Measurements from ENCODE around the gene LRRC23. TPM values are rescaled to one million over a fixed set of nuclear protein-coding genes. Genes with fewer than 3 reads are reported as not detected.

LRRC23 gene
- total and polyA plus RNA-seq, 2 donors (not counting 1 experiment from before 2014, with no cell fraction given): 5.3 to 14.4 TPM

DNA sequence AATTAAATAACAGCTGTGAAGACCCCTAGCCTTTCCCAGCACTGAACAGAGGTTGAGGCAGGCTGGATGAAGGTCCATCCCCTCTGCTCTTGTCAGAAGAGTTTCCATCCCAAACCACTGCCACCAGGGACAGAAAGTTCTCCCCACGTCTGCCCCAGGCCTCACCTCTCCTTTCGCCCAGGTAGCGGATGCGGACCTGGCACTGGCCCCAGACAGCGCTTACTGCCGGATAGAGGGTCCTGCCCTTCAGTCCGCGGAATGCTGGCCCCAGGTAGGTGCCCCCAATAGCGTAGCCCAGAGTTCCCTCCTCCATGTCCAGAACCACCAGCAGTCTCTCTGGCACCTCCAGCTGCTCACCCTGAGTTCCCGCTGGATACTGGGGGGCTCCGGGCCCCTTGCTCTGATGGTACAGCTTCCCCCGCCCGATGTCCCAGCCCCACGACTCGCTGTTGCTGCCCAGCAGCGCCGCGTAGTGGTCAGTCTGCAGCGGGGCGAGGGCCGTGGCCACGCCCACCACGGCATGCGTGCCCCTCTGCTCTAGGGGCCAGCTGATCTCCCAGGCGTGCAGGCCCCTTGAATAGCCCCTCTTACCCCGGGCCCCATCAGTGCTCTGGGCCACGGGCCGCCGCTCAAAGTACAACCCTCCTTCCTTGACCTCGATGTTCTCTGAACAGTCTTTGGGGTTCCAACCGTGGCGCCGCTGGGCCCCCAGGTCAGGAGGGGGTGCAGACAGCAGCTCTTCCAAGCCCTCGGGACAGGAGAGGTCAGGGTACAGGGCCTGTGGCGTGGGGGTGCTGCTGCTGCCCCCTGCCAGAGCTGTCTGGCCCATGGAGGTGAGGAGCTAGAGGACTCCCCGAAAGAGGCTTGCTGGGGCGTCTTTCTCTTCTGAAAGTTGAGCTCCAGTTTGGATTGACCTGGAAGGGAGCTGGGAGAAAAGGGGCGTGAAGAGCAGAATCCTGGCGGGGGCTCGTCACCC lies 32.3 kb upstream of the LRRC23 start:
- no peaks in the 10 kb centered on the region for H3K27me3 ChIP-seq (replicated peaks in 1 of 4; ENCODE audit: control extremely low read depth in 1 of 4, control insufficient read depth in 3 of 4, insufficient read depth in 4 of 4, low read length in 3 of 4)
- H3K4me1 Mint-ChIP-seq: peaks cover 45% of the 10 kb centered on the region
- peak overlapping the region; percentile 93 for H3K27ac Mint-ChIP-seq
- POLR2A ChIA-PET: interaction anchor here (0.5 to 2.7 kb wide), 20 partner anchors 19 to 238 kb away, joined by 3 to 30 read pairs (median 6); partner anchors contain the start of genes C12orf57, CDCA3, COPS7A and LRRC23
- H3K4me2 ChIP-seq (replicated peaks; ENCODE audit: low read depth, low read length, poor library complexity, severe bottlenecking): peak overlapping the region; percentile 97
- no peaks in the 10 kb centered on the region for H3K9me3 ChIP-seq (ENCODE audit: control extremely low read depth in 1 of 3, control insufficient read depth in 2 of 3, insufficient read depth in 1 of 3, low read length in 2 of 3)
- TF ChIP-seq, protein P1, sequence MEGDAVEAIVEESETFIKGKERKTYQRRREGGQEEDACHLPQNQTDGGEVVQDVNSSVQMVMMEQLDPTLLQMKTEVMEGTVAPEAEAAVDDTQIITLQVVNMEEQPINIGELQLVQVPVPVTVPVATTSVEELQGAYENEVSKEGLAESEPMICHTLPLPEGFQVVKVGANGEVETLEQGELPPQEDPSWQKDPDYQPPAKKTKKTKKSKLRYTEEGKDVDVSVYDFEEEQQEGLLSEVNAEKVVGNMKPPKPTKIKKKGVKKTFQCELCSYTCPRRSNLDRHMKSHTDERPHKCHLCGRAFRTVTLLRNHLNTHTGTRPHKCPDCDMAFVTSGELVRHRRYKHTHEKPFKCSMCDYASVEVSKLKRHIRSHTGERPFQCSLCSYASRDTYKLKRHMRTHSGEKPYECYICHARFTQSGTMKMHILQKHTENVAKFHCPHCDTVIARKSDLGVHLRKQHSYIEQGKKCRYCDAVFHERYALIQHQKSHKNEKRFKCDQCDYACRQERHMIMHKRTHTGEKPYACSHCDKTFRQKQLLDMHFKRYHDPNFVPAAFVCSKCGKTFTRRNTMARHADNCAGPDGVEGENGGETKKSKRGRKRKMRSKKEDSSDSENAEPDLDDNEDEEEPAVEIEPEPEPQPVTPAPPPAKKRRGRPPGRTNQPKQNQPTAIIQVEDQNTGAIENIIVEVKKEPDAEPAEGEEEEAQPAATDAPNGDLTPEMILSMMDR (IDR thresholded peaks at IDR 0.05): peak; percentile 89
- no peak for TF ChIP-seq EZH2 (IDR thresholded peaks at IDR 0.05; ENCODE audit: borderline replicate concordance, insufficient read depth, low read depth, low read length, poor library complexity, severe bottlenecking)
- peak overlapping the region; percentile 35 to 61 for H3K27ac ChIP-seq (ENCODE audit: low read length in 2 of 2)
- H3K4me1 ChIP-seq (ENCODE audit: control insufficient read depth in 2 of 2, insufficient read depth in 2 of 2, low read length in 2 of 2): peaks cover 33 to 44% of the 10 kb centered on the region in 2 donors
- ATAC-seq (ENCODE audit: low read depth): peak; percentile 26
- peaks cover 17% of the 10 kb centered on the region for H3K79me2 ChIP-seq (ENCODE audit: control insufficient read depth, insufficient read depth, low read length)
- peak overlapping the region; percentile 91 for H3K9ac ChIP-seq (ENCODE audit: low read length)
- peak overlapping the region; percentile 97 for H2AFZ ChIP-seq (ENCODE audit: insufficient read depth, low read depth, low read length, poor library complexity, severe bottlenecking)
- H3K9me3 Mint-ChIP-seq (ENCODE audit: insufficient read depth): no peaks in the 10 kb centered on the region
- CTCF ChIA-PET: interaction anchor here (0.6 to 11.8 kb wide), 44 partner anchors 8 to 272 kb away, joined by 3 to 136 read pairs (median 6); partner anchors contain the start of genes C12orf57, C1RL, CDCA3 and COPS7A
- H3K27me3 Mint-ChIP-seq: no peaks in the 10 kb centered on the region
- intact Hi-C loops (cut with micrococcal nuclease): loop anchor here (1.0 to 2.0 kb wide), 11 partner anchors 19 to 317 kb away; partner anchors contain the start of genes C1R, CLSTN3, COPS7A and EMG1
- peak; percentile 89 for DNase-seq
- 6% methylated on average over 39 of the region's 40 CpGs for WGBS (ENCODE audit: insufficient coverage)
- H3K4me3 Mint-ChIP-seq: peak overlapping the region; percentile 90
- peaks cover 0 to 21% of the 10 kb centered on the region in 2 experiments for H3K36me3 ChIP-seq (replicated peaks in 1 of 2; ENCODE audit: control extremely low read depth in 1 of 2, control insufficient read depth in 1 of 2, extremely low read depth in 1 of 2, insufficient read depth in 2 of 2, low read length in 1 of 2)
- peaks cover 46% of the 10 kb centered on the region for H4K20me1 ChIP-seq (ENCODE audit: control insufficient read depth, insufficient read depth, low read length, poor library complexity, severe bottlenecking)
- peak overlapping the region; percentile 50 to 92 (median 88) for H3K4me3 ChIP-seq (ENCODE audit: control extremely low read depth in 1 of 5, extremely low read depth in 1 of 5, insufficient read depth in 1 of 5, low read depth in 2 of 5, low read length in 4 of 5)

Data from B cell (primary cell).